H1 (cell line): Measurements from ENCODE around the gene FAAP100. TPM values are rescaled to one million over a fixed set of nuclear protein-coding genes. Genes with fewer than 3 reads are reported as not detected.

Source experiments
- CTCF ChIA-PET: fragments of 300-600 bp; sonication (Branson Sonifier 250); formaldehyde crosslinking; loops from one replicate; lab custom pipeline; 2021; ENCODE audit not compliant: partially characterized antibody; lab: Charles Lee
- POLR2A ChIA-PET: fragments of 300-600 bp; sonication (Branson Sonifier 250); formaldehyde crosslinking; loops from one replicate; lab custom pipeline; 2021; ENCODE audit warnings: inconsistent platforms; ENCODE audit not compliant: partially characterized antibody; lab: Charles Lee
- DNase-seq, 2 experiments: peaks; one replicate each; pipeline versions ENCODE4 v3.0.0 to v3.0.0-alpha.2; 2010 to 2022; ENCODE audit warnings: low spot score in 2 of 2, low read depth in 1 of 2, mixed read lengths in 1 of 2
- FAIRE-seq: peaks from 2 replicates; lab custom pipeline; 2011; peaks lifted over from hg19 to GRCh38; lab: Jason Lieb, UNC
- H2AFZ ChIP-seq: 2 replicates; pipeline ENCODE4 v1.8.1; 2012; ENCODE audit warnings: low read length, inconsistent platforms
- H2AK5ac ChIP-seq: 2 replicates; pipeline ENCODE4 v1.6.1; 2013; ENCODE audit warnings: low read depth, low read length
- H2BK120ac ChIP-seq: replicated peaks from 2 replicates; pipeline ENCODE3; 2013; ENCODE audit warnings: low read depth, low read length, inconsistent platforms
- H2BK12ac ChIP-seq: 2 replicates; pipeline ENCODE4 v1.6.1; 2013; ENCODE audit warnings: low read depth, low read length
- H2BK15ac ChIP-seq: 2 replicates; pipeline ENCODE4 v1.6.1; 2013; ENCODE audit warnings: low read length
- H2BK20ac ChIP-seq: 2 replicates; pipeline ENCODE4 v1.6.1; 2013; ENCODE audit warnings: low read length
- H2BK5ac ChIP-seq: 2 replicates; pipeline ENCODE4 v1.6.1; 2013; ENCODE audit warnings: low read depth, low read length
- H3K14ac ChIP-seq: 2 replicates; pipeline ENCODE4 v1.6.1; 2013; ENCODE audit warnings: inconsistent platforms; ENCODE audit not compliant: insufficient read length
- H3K18ac ChIP-seq: 2 replicates; pipeline ENCODE4 v1.6.1; 2013; ENCODE audit warnings: low read length; ENCODE audit errors: extremely low read depth
- H3K23ac ChIP-seq: 2 replicates; pipeline ENCODE4 v1.6.1; 2013; ENCODE audit warnings: inconsistent platforms; ENCODE audit not compliant: insufficient read length
- H3K23me2 ChIP-seq: 2 replicates; pipeline ENCODE4 v1.6.1; 2013; ENCODE audit warnings: low read depth, low read length
- H3K27ac ChIP-seq: 2 replicates; pipeline ENCODE4 v1.6.1; 2011; ENCODE audit warnings: low read depth, low read length, inconsistent platforms
- H3K27me3 ChIP-seq, 4 experiments: replicated peaks in 1 of 4; 1 replicate in 1 of 4; 2 replicates in 3 of 4; pipeline versions ENCODE4 v1.6.1 to v1.8.1; 2011 to 2013; ENCODE audit warnings: low read length in 3 of 4, mild to moderate bottlenecking in 3 of 4, inconsistent platforms in 2 of 4, mixed read lengths in 2 of 4, moderate library complexity in 1 of 4; ENCODE audit not compliant: control insufficient read depth in 3 of 4, insufficient read depth in 3 of 4; ENCODE audit errors: extremely low read depth in 1 of 4
- H3K36me3 ChIP-seq, 4 experiments: 2 replicates each; pipeline versions ENCODE4 v1.6.1 to v1.8.1; 2011 to 2013; ENCODE audit warnings: mild to moderate bottlenecking in 4 of 4, low read length in 3 of 4, moderate library complexity in 2 of 4, control low read depth in 1 of 4, inconsistent platforms in 1 of 4; ENCODE audit not compliant: insufficient read depth in 4 of 4, control insufficient read depth in 2 of 4
- H3K4ac ChIP-seq: replicated peaks from 2 replicates; pipeline ENCODE3; 2013; ENCODE audit warnings: low read length, low read depth, mixed read lengths, inconsistent platforms; ENCODE audit not compliant: insufficient read length
- H3K4me1 ChIP-seq, 4 experiments: replicated peaks in 1 of 4; 1 replicate in 1 of 4; 2 replicates in 3 of 4; pipeline versions ENCODE4 v1.6.1 to v1.8.1; 2011 to 2013; ENCODE audit warnings: low read length in 3 of 4, inconsistent platforms in 2 of 4, mixed read lengths in 1 of 4; ENCODE audit not compliant: insufficient read depth in 4 of 4, control insufficient read depth in 3 of 4
- H3K4me2 ChIP-seq, 2 experiments: 2 replicates each; pipeline versions ENCODE4 v1.6.1 to v1.8.1; 2011 to 2013; ENCODE audit warnings: low read depth in 2 of 2, low read length in 2 of 2, control low read depth in 1 of 2, inconsistent platforms in 1 of 2, mild to moderate bottlenecking in 1 of 2; ENCODE audit not compliant: insufficient read depth in 1 of 2
- H3K4me3 ChIP-seq, 4 experiments: fragments of 200-600, 300-600 bp in 1 of 4; sonication (generic), shearing (Covaris generic), sonication (Bioruptor Twin) in 1 of 4; 2 replicates each; pipeline versions ENCODE4 v1.5.1 to v1.8.1; 2011 to 2016; ENCODE audit warnings: low read length in 4 of 4, low read depth in 3 of 4, control low read depth in 2 of 4, inconsistent platforms in 2 of 4, mild to moderate bottlenecking in 2 of 4, mixed read lengths in 1 of 4, moderate library complexity in 1 of 4; ENCODE audit not compliant: insufficient read depth in 2 of 4; ENCODE audit errors: extremely low read depth in 1 of 4
- H3K56ac ChIP-seq: replicated peaks from 2 replicates; pipeline ENCODE3; 2013; ENCODE audit warnings: low read depth, mild to moderate bottlenecking, mixed read lengths, low read length, inconsistent platforms; ENCODE audit not compliant: insufficient read length
- H3K79me1 ChIP-seq: 2 replicates; pipeline ENCODE4 v1.6.1; 2013; ENCODE audit warnings: low read depth, low read length, control low read depth
- H3K79me2 ChIP-seq, 2 experiments: 2 replicates each; pipeline versions ENCODE4 v1.6.1 to v1.8.1; 2012 to 2013; ENCODE audit warnings: low read length in 2 of 2, mild to moderate bottlenecking in 2 of 2, inconsistent platforms in 1 of 2; ENCODE audit not compliant: insufficient read depth in 2 of 2, control insufficient read depth in 1 of 2
- H3K9ac ChIP-seq, 4 experiments: replicated peaks in 1 of 4; 1 replicate in 1 of 4; 2 replicates in 3 of 4; pipeline versions ENCODE4 v1.6.1 to v1.8.1; 2011 to 2013; ENCODE audit warnings: low read depth in 3 of 4, low read length in 3 of 4, control low read depth in 2 of 4, mild to moderate bottlenecking in 2 of 4, moderate library complexity in 2 of 4, inconsistent platforms in 1 of 4; ENCODE audit errors: extremely low read depth in 1 of 4
- H3K9me3 ChIP-seq, 2 experiments: 2 replicates each; pipeline versions ENCODE4 v1.6.1 to v1.8.1; 2012 to 2013; ENCODE audit warnings: mild to moderate bottlenecking in 2 of 2, moderate library complexity in 2 of 2, control low read depth in 1 of 2, inconsistent platforms in 1 of 2, low read depth in 1 of 2, low read length in 1 of 2, mixed read lengths in 1 of 2; ENCODE audit not compliant: insufficient read depth in 2 of 2
- H4K20me1 ChIP-seq, 2 experiments: replicated peaks in 1 of 2; 2 replicates each; pipeline versions ENCODE3 to v1.8.1; 2011 to 2013; ENCODE audit warnings: inconsistent platforms in 2 of 2, low read length in 2 of 2, mild to moderate bottlenecking in 1 of 2; ENCODE audit not compliant: insufficient read depth in 2 of 2, control insufficient read depth in 1 of 2
- H4K5ac ChIP-seq: 2 replicates; pipeline ENCODE4 v1.6.1; 2013; ENCODE audit warnings: low read length, low read depth, mixed read lengths, inconsistent platforms; ENCODE audit not compliant: insufficient read length
- H4K8ac ChIP-seq: 2 replicates; pipeline ENCODE4 v1.8.0; 2013; ENCODE audit warnings: mild to moderate bottlenecking, moderate library complexity, low read length, inconsistent platforms; ENCODE audit not compliant: insufficient read depth; ENCODE audit errors: extremely low read depth
- H4K91ac ChIP-seq: replicated peaks from 2 replicates; pipeline ENCODE3; 2013; ENCODE audit warnings: low read length, mixed read lengths, inconsistent platforms; ENCODE audit not compliant: insufficient read length
- ASH2L ChIP-seq: fragments of 200-600, 300-600 bp; sonication (generic); IDR thresholded peaks from one replicate; pipeline ENCODE4 v1.7.1; 2017; ENCODE audit warnings: low read length
- PHF8 ChIP-seq: fragments of 200-600 bp; sonication (generic); conservative IDR thresholded peaks from 2 replicates; pipeline ENCODE4 v1.7.1; 2012; ENCODE audit warnings: low read depth, mild to moderate bottlenecking, inconsistent platforms, low read length, moderate library complexity
- SIRT6 ChIP-seq: IDR thresholded peaks from one replicate; pipeline ENCODE4 v1.7.1; 2012; ENCODE audit warnings: low read length, inconsistent platforms
- TAF7 ChIP-seq: optimal IDR thresholded peaks from 2 replicates; pipeline ENCODE3; 2011; ENCODE audit warnings: low read depth, mild to moderate bottlenecking, inconsistent platforms, low read length, moderate library complexity, borderline replicate concordance
- WGBS, 2 experiments: shearing (Covaris generic) in 1 of 2; methylation state at CpG; one replicate each; pipeline versions ENCODE4 v1.1.6 to v1.1.7; 2013 to 2015; ENCODE audit warnings: low lambda C conversion rate in 2 of 2, mixed read lengths in 2 of 2, inconsistent platforms in 1 of 2, low coverage in 1 of 2, missing lambda C conversion rate in 1 of 2; ENCODE audit not compliant: insufficient replicate concordance in 2 of 2, insufficient coverage in 1 of 2, insufficient read length in 1 of 2; ENCODE audit errors: extremely low coverage in 1 of 2, missing lambda C conversion rate in 1 of 2; 5-methylcytosine and 5-hydroxymethylcytosine counted together
- polyA plus RNA-seq, 7 experiments: library from polyadenylated mRNA; depleted of rRNA in 3 of 7; stranded (reverse) in 5 of 7; unstranded in 2 of 7; fragments of >200 nt in 5 of 7; fragments of 200-250 nt in 2 of 7; gene quantifications; 1 replicate in 5 of 7; 2 replicates in 1 of 7; 4 replicates in 1 of 7; pipeline versions ENCODE4 v1.2.1 to v1.2.3, GENCODE V29; 2011 to 2013; ENCODE audit warnings: missing spikeins in 2 of 7, mixed read lengths in 2 of 7
- total RNA-seq: library from RNA; stranded (reverse); fragmentation: NEBNext Ultra II Directional; extraction: Animal tissue kit (Norgen Biotek cat#: 25700); gene quantifications from 2 replicates; pipeline ENCODE4 v1.2.1, GENCODE V29; 2021

FAAP100 gene
- total and polyA plus RNA-seq, 2 of the 8 experiments (the other 6 are each of a cell fraction or from before 2014, with no cell fraction given) = 23.2 to 41.8 TPM

DNA sequence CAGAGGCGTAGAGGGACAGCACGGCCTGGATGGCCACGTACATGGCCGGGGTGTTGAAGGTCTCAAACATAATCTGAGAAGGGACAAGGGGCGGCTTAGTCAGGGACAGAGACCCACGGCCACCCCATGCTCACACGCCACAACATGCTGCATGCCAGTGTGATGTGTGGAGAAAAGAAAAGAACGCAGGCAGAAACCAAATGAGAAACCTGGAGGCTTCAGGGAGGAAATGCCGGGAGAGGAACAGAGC lies 40.7 kb downstream of the FAAP100 start:
- H3K79me1 ChIP-seq = peaks cover 19% of the 10 kb centered on the region
- H3K4me1 ChIP-seq = peaks cover 0 to 14% (median 7%) of the 10 kb centered on the region in 4 experiments; a peak in 5 of 7 replicates
- DNase-seq (no peak), FAIRE-seq (no peak)
- no peak overlapping the region for H2AFZ ChIP-seq
- no peak overlapping the region for H3K56ac ChIP-seq
- 14% methylated on average over 9 of the region's 9 CpGs; no CpG with 5 or more reads in 1 of the 2 experiments for WGBS, 2 experiments
- peak overlapping the region; percentile 82; the same call in 1 of the 2 replicates for H3K27ac ChIP-seq
- H2BK120ac ChIP-seq = no peak overlapping the region
- H4K8ac ChIP-seq = no peak overlapping the region
- H4K91ac ChIP-seq = no peak overlapping the region
- H4K5ac ChIP-seq = no peak overlapping the region
- H3K79me2 ChIP-seq = peaks cover 24 to 44% of the 10 kb centered on the region in 2 experiments
- H3K9me3 ChIP-seq = no peaks in the 10 kb centered on the region
- no peak overlapping the region for H2AK5ac ChIP-seq
- H3K18ac ChIP-seq = no peak overlapping the region
- H3K9ac ChIP-seq = peak overlapping the region; percentile 56 to 96 (median 85)
- POLR2A ChIA-PET = interaction anchor here (0.6 to 35.8 kb wide), 17 partner anchors 5 to 419 kb away, joined by 3 to 1004 read pairs (median 7); partner anchors contain the start of genes ACTG1, BAHCC1, FAAP100 and FSCN2
- TF ChIP-seq SIRT6 = peak; percentile 11
- peak; percentile 13 for TF ChIP-seq TAF7
- TF ChIP-seq ASH2L = no peak
- 0 out of 2 replicates have a peak, but pooled peaks have one; percentile 18 for TF ChIP-seq PHF8
- H3K4me2 ChIP-seq = peak overlapping the region; percentile 97 to 98
- no peak overlapping the region for H3K14ac ChIP-seq
- no peak overlapping the region for H2BK15ac ChIP-seq
- peak overlapping the region; percentile 75 to 93 (median 90) for H3K4me3 ChIP-seq
- no peaks in the 10 kb centered on the region for H3K27me3 ChIP-seq
- H3K23me2 ChIP-seq = peaks cover 25% of the 10 kb centered on the region
- CTCF ChIA-PET = interaction anchor here (0.9 to 1.3 kb wide), 2 partner anchors 71 to 257 kb away, joined by 3 read pairs; no protein-coding TSS in a partner anchor
- no peak overlapping the region for H2BK12ac ChIP-seq
- H2BK20ac ChIP-seq = no peak overlapping the region
- no peak overlapping the region for H3K23ac ChIP-seq
- peak overlapping the region; percentile 75; the same call in 1 of the 2 replicates for H2BK5ac ChIP-seq
- H4K20me1 ChIP-seq = peaks cover 23 to 29% of the 10 kb centered on the region in 2 experiments
- no peak overlapping the region for H3K4ac ChIP-seq
- peaks cover 19 to 37% (median 31%) of the 10 kb centered on the region in 4 experiments; a peak in 7 of 8 replicates for H3K36me3 ChIP-seq
